Epithelial cell of prostate (primary cell): Measurements from ENCODE around the gene DTNA.

Experiments
- DNase-seq: peaks from one replicate; pipeline ENCODE4 v3.0.0-alpha.2; 2011; ENCODE audit warnings: low read depth, low spot score
- H3K27ac ChIP-seq: fragments of 450-650 bp; 2 replicates; pipeline ENCODE4 v1.5.1; 2017; ENCODE audit warnings: mild to moderate bottlenecking

DTNA gene

DNA sequence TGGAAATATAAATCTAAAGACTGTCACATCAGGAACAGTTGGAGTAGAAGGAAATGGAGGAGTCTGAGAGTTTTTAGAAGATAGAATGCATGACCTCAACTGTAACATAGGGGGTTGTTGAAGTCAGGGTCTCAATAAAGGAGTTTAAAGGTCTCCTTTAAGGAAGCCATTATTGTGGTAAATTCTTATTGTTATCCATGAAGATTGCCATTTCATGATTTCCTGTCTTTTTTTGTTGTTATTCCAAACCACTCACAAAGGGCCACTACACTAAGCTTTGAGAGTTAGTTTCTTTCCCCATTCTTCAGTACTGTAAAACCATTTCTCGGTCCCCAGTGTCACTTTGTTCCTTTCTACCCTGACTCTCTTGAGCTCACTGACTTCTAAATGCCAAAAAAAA is 134.0 kb downstream of the DTNA start:
- no peak for DNase-seq
- H3K27ac ChIP-seq: no peak overlapping the region

DNA sequence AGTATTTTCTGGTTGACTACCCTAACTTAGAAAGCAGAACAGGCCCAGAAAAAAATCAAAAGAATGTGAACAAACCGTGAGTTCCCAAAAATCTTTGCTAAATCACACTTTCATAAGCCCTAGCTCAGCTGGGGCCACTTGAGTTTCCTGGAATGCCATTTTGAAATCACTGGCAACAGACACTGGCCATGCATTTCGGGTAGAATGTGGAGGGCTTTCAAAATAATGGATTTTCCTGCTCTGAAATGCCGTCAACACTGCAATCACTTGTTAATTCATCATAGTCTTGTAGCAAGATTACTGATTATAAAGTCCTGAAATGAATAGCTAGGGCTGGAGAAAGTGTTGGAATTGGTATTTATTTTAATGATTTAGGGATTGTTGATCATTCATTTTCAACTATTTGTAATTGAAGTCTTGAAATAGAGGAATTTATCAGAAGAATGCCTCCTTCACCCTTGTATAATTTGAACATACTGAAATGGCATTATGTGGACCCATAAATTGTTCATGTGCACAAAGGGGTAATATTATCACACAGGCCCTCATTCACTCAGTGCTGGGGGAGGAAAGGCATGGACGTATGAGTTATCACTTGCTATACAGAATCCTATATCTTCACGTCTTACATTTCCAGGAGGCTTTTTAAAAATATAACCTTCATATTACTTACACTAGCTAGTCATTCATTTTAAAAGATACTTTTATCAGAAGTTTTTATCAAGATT is 134.8 kb downstream of the DTNA start:
- no peak overlapping the region for H3K27ac ChIP-seq

DNA sequence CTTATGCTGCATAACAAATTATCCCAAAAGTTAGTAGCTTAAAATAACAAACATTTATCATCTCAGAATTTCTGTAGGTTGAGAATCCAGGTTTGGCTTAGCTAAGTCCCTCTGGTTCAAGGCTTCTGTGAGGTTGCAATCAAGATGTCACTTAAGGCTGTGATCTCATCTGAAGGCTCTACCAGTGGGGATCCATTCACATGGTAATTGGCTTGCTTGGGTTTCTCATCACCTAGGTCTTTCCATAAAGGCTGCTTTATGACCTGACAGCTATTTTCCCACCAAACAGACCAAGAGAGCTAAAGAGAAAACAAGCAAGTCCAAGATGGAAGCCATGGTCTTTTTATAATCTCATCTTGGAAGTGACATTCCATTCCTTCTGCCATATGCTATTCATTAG is 137.3 kb downstream of the DTNA start:
- no peak overlapping the region for H3K27ac ChIP-seq

More for the DNA sequence above, 134.8 kb downstream of the DTNA start:
- DNase-seq: no peak

DNA sequence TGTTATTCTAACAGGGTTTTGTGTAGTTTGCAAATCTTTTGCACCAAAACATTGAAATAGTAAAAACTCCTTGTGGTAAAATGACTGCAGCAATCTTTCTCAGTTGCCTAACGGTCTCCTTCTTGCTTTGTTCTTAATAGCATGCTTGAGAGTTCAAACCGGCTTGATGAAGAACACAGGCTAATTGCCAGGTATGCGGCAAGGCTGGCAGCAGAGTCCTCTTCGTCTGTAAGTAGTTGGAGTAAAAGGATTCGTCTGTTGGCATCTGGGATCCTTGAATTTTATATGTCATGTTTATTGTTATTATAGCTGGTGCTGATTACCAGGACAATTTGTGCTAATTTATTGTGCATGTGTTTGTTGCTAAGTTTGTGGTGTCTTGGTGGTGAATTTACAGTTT is 138.1 kb downstream of the DTNA start:
- no peak overlapping the region for H3K27ac ChIP-seq
- DNase-seq: no peak

More for the DNA sequence above, 137.3 kb downstream of the DTNA start:
- no peak for DNase-seq

DNA sequence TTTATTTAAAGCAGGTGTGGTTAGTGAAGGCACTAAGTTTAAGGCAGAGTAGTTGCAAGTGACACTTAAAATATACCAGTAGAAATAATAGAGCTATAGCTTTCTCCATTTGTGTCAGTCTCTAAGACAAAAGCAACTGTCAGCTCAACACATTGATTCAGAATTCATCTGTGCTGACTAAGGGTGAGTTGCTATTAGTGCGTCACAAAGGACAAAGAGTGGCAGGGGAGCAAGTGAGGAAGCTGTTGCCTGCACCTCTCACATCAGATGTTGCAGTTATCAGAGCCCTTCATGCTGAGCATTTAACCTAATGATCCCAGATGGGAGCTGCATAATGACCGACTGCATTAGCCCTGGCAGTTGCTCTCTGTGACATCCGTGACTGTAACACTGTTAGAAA is 138.6 kb downstream of the DTNA start:
- no peak overlapping the region for H3K27ac ChIP-seq
- no peak for DNase-seq

DNA sequence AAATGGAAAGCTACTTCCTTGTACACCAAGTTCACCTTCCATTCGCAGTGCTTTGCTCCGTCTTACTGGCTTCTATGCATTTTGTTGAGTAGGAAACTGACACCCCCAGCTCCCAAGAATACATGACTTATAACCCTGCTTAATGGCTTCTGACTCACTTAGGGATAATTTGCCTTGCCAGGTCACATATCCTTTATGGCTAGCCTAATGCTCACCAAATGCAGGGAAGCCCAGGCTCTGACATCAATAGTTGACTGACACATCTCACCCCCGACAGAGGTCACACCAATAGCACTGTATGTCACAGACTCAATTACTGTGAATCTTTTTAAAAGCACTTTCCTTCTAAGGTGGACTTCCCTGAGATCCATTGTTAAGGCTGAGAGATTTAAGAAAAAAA is 147.2 kb downstream of the DTNA start:
- DNase-seq: no peak
- no peak overlapping the region for H3K27ac ChIP-seq

DNA sequence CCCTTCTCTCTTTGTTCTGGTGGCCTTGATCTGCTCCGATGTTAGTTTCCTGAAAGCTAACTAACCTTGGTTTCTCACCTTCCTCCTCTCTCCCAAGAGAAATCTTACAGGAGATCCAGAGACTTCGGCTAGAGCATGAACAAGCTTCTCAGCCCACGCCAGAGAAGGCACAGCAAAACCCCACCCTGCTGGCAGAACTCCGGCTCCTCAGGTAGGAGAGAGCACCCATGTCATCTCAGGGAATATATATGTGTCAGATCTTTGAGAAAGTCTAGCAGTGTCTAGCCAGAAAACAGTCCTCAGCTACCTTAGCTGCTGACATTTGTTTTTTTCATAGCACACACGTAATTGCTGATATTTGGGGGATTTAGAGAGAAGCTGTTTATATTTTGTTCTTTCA is 148.1 kb downstream of the DTNA start:
- no peak overlapping the region for H3K27ac ChIP-seq
- DNase-seq: no peak

DNA sequence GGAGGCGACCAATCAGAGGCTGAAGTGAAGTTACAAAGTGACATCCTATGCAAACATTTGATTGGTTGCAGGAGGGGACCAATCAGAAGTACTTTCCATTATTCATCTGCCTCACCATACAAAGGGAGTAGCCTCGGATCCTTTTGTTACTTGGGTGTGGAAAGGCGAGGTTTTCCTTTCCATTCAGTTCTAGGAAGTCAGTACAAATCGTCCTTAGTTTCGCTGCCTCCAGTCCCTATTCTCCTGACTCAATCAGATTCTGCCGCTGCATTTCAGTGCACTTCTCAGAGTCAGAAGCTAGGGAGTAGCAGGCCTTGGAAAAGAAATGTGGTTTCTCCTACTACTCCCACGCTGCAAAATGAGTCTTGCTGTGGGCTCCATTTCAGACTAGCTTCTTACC is 149.4 kb downstream of the DTNA start:
- H3K27ac ChIP-seq: no peak overlapping the region
- no peak for DNase-seq

DNA sequence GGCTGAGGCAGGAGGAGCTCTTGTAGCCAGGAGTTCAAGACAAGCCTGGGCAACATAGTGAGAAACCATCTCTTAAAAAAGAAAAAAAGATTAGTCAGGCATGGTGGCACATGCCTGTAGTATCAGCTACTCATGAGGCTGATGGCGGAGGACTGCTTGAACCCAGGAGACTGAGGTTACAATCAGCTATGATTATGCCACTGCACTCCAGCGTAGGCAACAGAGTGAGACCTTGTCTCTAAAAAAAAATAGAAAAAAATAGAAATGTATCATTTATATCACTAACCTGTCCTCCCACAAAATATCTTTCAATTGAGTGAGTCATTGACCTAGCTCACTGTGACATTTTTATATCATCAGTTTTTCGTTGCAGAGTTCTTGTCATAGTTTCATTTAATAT is 152.5 kb downstream of the DTNA start:
- H3K27ac ChIP-seq: no peak overlapping the region
- no peak for DNase-seq

DNA sequence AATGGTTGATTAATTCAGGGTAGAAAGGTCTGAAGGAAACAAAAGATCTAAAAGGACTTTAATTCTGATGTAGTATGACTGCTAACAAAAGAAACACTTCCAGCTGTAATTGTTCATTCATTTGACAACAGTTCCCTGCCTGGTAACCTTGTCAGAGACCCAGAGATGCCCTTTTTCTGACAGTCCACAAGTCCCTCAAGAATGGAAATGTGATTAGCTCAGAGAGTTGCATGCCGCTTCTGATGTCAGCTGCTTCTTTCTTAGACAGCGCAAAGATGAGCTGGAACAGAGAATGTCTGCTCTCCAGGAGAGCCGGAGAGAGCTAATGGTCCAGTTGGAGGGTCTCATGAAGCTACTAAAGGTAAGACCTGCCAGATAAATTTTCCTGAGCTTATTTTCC is 153.6 kb downstream of the DTNA start:
- no peak overlapping the region for H3K27ac ChIP-seq
- DNase-seq: no peak

DNA sequence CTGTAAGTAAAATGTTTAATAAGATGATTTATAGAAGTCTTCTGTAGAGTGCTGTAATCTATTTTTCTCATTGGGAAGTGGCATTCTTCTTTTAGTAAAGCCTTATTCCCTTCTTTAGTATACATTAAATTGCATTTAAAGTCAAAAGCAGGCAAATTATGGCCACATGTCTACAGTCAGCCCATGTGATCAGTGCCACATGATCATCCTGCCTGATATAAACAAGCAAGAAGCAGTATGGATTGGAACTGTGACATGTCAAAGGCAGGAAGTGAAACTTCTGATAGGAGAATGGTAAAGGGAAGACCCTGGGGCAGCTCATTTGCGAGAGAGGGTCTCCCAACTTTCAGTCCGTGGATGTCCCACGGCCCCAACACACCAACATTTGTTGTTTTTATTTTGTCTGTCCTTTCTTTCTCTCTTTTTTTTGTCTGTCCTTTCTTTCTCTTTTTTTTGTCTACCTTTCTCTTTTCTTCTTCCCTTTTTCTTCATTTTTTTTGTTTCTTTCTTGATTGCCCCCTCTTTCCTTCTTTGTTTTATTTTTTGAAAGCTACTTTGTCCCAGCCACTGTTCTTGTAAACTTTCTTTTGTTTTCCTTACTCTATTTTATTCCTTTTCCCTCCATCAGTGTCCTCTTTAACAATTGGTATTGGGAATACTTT is 154.9 kb downstream of the DTNA start:
- DNase-seq: no peak
- H3K27ac ChIP-seq: no peak overlapping the region

DNA sequence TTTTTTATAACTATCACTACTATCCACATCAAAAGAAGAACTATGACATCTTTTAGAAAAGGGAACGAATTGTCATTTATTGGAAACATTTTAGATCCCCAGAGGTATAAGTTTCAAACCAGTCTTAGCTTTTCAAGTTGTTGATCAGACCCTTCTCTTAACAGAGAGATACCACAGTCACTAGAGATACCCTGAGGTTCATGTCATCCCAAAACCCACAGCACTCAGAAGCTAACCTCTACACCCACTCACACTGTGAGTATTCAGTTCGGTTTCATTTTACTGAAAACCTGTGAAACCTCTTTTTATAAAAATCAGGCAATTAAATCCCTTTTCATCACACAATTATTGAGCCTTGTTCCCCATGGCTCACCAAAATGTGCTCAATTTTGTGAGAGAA is 156.2 kb downstream of the DTNA start:
- no peak for DNase-seq
- H3K27ac ChIP-seq: no peak overlapping the region

DNA sequence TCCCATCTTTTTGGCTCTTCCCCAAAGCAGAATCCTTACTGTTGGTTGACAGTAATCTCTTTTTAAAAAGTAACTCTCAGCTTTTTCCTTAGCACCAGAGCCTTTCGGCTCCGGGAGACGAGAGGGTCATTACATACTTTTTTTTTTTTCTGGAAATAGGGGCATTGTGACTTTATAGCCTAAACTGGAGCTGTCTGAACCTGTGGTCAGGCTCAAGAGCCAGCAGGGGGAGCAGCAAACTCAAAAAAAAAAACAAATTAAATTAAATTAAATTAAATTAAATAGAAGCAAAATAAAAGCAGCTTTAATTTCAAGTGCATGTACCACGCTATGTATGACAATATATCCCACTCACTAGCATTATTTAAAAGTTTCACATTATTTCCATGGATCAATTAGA is 156.6 kb downstream of the DTNA start:
- DNase-seq: no peak
- no peak overlapping the region for H3K27ac ChIP-seq

DNA sequence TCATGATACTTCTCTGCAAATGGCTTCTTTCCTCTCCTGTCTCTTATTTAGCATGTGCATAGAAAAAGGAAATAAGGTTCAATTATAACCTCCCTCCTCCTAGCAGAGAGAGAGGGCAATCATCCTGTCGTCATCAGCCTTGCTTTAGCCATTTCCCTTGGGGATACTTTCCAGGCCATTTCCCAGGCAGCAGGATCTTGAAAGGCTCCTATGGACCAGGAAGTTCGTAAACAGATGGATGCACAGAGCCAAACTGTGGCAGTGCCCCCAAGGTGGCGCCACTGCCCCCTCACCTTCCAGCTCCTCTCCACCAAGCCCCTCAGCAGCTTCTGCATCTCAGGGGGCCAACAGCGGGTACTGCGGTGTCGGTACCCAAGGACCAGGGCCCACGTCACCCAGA is 157.4 kb downstream of the DTNA start:
- DNase-seq: no peak
- no peak overlapping the region for H3K27ac ChIP-seq

DNA sequence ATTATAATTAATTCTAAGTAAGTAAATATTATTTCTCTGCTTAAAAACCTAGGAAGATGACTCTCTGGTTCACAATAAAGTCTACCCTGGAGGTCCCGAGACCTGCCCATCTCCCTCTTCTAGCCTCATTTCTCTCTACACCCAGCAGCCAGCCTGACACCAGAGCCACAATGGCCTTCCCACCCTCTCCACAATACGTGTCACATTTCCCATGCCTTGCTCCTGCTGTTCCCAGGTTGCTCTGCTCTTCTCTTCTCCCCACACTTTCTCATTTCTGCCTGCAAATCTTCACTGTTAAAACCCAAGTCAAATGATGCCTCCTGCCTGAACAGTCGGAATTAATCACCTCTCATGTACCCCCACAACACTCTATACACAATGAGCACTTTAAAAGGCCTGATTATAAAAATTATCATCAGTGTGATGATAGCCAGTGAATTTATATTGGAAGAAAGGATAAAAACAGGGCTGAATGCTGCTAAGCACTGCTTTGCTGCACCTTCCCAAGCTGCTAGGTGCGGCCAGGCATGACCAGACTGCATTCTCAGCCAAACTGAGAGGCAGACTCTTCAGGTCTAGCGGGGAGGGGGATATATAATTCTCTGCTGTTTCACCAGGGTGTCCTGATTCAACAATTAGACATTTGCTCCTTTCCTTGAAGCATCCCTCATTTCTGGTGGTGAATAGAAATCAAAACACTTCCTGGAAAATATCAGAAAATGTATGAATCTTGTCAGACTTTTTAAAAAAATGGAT is 160.6 kb downstream of the DTNA start:
- DNase-seq: no peak

DNA sequence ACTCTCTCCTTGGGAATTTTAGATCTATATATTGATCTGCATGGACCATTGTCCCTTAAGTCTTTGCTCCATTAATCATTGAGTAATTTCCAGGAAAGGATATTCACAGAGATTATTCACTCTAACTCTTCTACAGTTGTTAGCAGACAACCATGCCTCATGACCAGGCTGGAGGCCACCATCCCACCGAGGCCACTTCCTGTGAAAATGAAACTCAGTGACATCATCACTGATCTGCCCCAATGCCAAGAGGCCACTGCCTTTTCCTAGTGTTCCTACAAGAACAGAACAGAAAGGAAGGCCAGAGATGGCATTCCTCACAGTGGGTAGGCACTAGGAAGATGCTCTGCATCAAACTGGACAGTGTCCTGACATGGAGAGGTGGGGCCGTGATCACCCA is 161.3 kb downstream of the DTNA start:
- DNase-seq: no peak

More for the DNA sequence above, 160.6 kb downstream of the DTNA start:
- H3K27ac ChIP-seq: no peak overlapping the region

DNA sequence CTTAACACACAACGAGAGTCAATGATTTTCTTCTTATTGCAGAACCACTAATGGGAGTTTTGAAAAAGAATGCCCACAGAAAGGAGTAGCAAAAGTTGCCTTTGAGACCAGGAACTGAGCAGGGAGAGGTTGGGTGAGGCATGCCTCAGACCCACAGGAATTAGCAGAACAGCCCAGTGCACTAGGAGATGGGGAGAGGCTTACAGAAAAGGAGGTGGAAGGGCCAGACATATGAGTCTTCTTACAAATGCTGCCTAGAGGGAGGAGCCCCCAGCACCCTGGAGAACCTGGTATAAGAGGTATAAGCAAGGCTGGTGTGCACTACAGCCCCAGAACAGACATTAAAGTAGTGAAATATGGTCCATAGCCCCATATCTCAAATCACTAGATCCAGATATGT is 162.0 kb downstream of the DTNA start:
- no peak for DNase-seq
- H3K27ac ChIP-seq: no peak overlapping the region

More for the DNA sequence above, 161.3 kb downstream of the DTNA start:
- no peak overlapping the region for H3K27ac ChIP-seq

DNA sequence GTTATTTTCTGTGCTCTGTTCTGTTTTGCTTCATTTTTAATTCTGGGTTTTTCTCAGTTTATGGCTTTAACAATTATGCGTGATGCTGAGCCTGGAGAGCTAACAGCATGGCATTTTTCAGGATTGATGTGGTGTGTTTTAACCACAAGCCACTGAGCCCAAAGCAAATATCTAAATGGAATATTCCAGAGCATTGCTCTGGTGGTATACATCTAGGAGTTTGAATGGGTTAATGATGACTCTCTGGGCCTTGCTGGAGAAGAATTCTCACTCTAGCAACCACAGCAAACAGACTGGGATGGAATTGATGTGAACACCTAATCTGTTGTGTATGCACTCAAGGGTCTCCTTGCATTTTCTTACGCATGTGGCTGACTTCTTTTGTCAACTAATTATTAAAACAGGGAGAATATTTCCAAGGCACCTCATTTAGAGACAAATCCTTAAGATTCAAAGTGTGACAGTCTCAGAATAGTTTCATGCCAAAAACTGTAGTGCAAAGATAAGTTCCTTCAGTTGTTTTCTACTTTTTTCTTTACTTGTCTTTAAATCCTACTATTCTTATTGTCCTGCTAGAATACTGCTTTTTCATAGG is 164.0 kb downstream of the DTNA start:
- no peak for DNase-seq
- no peak overlapping the region for H3K27ac ChIP-seq

DNA sequence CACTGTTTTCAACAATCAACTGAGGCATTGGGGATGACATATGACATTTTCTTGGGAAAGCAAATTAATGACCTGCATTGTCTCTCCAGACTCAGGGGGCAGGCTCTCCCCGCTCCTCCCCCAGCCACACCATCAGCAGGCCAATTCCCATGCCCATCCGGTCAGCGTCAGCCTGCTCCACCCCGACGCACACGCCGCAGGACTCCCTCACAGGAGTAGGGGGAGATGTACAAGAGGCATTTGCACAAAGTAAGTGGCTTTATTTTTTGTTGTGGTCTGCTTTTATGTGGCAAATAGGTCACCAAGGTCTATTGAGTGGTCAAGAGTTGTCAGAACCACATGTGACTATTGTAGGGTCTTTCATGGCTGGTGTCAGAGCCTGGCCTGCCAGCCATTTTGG is 165.1 kb downstream of the DTNA start:
- no peak overlapping the region for H3K27ac ChIP-seq
- no peak for DNase-seq

DNA sequence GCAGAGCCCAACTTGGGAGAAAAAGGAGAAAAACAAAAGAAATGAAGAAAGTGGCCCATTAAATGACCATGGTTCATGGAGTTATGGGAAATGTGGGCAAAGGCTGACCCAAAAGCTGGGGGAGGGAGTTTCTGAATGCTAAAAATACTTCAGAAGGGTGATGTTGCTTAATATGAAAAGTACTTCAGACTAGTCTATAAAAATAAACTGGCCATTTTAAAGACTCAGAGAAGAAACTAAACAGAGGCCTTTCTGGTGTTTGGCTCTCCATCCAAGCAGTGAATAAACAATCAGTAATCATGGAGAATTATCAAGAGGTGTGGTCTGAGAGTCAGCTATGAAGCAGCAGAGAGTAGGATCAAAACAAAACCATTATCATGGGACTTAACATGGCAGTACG is 170.3 kb downstream of the DTNA start:
- no peak overlapping the region for H3K27ac ChIP-seq
- no peak for DNase-seq
